B cell (primary cell): Measurements from ENCODE around the gene RSPH9. TPM values are rescaled to one million over a fixed set of nuclear protein-coding genes. Genes with fewer than 3 reads are reported as not detected.

Source experiments
- ATAC-seq: fragments of 200-7000 bp; cut with Tn5 transposase; one replicate; pipeline ENCODE4 v1.10.0; 2021; ENCODE audit warnings: low read depth, mild to moderate bottlenecking, moderate number of reproducible peaks, moderate library complexity
- CTCF ChIA-PET: fragments of 350-600 bp; sonication (Branson Sonifier 250); formaldehyde crosslinking; loops from one replicate; lab custom pipeline; 2021; ENCODE audit warnings: antibody characterized with exemption, inconsistent platforms; lab: Charles Lee
- POLR2A ChIA-PET: fragments of 350-600 bp; sonication (Branson Sonifier 250); formaldehyde crosslinking; loops from one replicate; lab custom pipeline; 2021; ENCODE audit warnings: antibody characterized with exemption; lab: Charles Lee
- DNase-seq: peaks from one replicate; pipeline ENCODE4 v3.0.0; 2013
- H2AFZ ChIP-seq: 2 replicates; pipeline ENCODE4 v1.6.1; 2012; ENCODE audit warnings: mild to moderate bottlenecking, low read depth, low read length; ENCODE audit not compliant: insufficient read depth, poor library complexity, severe bottlenecking
- H3K27ac ChIP-seq, 2 donors: 1 replicate in 1 of 2; 2 replicates in 1 of 2; pipeline ENCODE4 v1.5.1; 2012 to 2013; ENCODE audit warnings: low read length in 2 of 2, mild to moderate bottlenecking in 2 of 2, moderate library complexity in 1 of 2
- H3K27me3 ChIP-seq, 4 experiments: fragments of 200-600 bp in 1 of 4; sonication (generic) in 1 of 4; replicated peaks in 1 of 4; 1 replicate in 2 of 4; 2 replicates in 2 of 4; pipeline versions ENCODE4 v1.6.1 to v1.7.0; 2013 to 2016; ENCODE audit warnings: low read length in 3 of 4, mild to moderate bottlenecking in 2 of 4, mixed read lengths in 1 of 4, moderate library complexity in 1 of 4; ENCODE audit not compliant: insufficient read depth in 4 of 4, control insufficient read depth in 3 of 4; ENCODE audit errors: control extremely low read depth in 1 of 4
- H3K36me3 ChIP-seq, 2 experiments: replicated peaks in 1 of 2; 1 replicate in 1 of 2; 2 replicates in 1 of 2; pipeline versions ENCODE4 v1.6.1 to v1.7.1; 2013; ENCODE audit warnings: low read length in 1 of 2; ENCODE audit not compliant: insufficient read depth in 2 of 2, control insufficient read depth in 1 of 2; ENCODE audit errors: control extremely low read depth in 1 of 2, extremely low read depth in 1 of 2
- H3K4me1 ChIP-seq, 2 donors: fragments of 200-600 bp in 1 of 2; sonication (generic) in 1 of 2; 1 replicate in 1 of 2; 2 replicates in 1 of 2; pipeline versions ENCODE4 v1.5.1 to v1.6.1; 2013 to 2017; ENCODE audit warnings: low read length in 2 of 2; ENCODE audit not compliant: control insufficient read depth in 2 of 2, insufficient read depth in 2 of 2
- H3K4me2 ChIP-seq: replicated peaks from 2 replicates; pipeline ENCODE3; 2012; ENCODE audit warnings: mild to moderate bottlenecking, low read depth, low read length; ENCODE audit not compliant: poor library complexity, severe bottlenecking
- H3K4me3 ChIP-seq, 5 experiments: fragments of 200-600 bp in 1 of 5; sonication (generic) in 1 of 5; 1 replicate in 3 of 5; 2 replicates in 2 of 5; pipeline versions ENCODE4 v1.5.1 to v1.7.0; 2011 to 2016; ENCODE audit warnings: low read length in 4 of 5, mild to moderate bottlenecking in 4 of 5, low read depth in 2 of 5, control low read depth in 1 of 5, moderate library complexity in 1 of 5; ENCODE audit not compliant: insufficient read depth in 1 of 5; ENCODE audit errors: control extremely low read depth in 1 of 5, extremely low read depth in 1 of 5
- H3K79me2 ChIP-seq: fragments of 200-600 bp; sonication (generic); one replicate; pipeline ENCODE4 v1.6.0; 2016; ENCODE audit warnings: low read length; ENCODE audit not compliant: control insufficient read depth, insufficient read depth
- H3K9ac ChIP-seq: fragments of 200-600 bp; sonication (generic); 2 replicates; pipeline ENCODE4 v1.6.1; 2017; ENCODE audit warnings: mild to moderate bottlenecking, low read length, moderate library complexity
- H3K9me3 ChIP-seq, 3 donors: one replicate each; pipeline versions ENCODE4 v1.6.1 to v1.7.1; 2013; ENCODE audit warnings: low read length in 2 of 3; ENCODE audit not compliant: control insufficient read depth in 2 of 3, insufficient read depth in 1 of 3; ENCODE audit errors: control extremely low read depth in 1 of 3
- H4K20me1 ChIP-seq: 2 replicates; pipeline ENCODE4 v1.6.0; 2012; ENCODE audit warnings: mild to moderate bottlenecking, low read length; ENCODE audit not compliant: insufficient read depth, control insufficient read depth, poor library complexity, severe bottlenecking
- H3K27ac Mint-ChIP-seq: one replicate; pipeline ENCODE4 v1.8.0; 2021; ENCODE audit warnings: mixed read lengths
- H3K27me3 Mint-ChIP-seq: one replicate; pipeline ENCODE4 v1.8.0; 2021; ENCODE audit warnings: mixed read lengths
- H3K4me1 Mint-ChIP-seq: one replicate; pipeline ENCODE4 v1.8.0; 2021; ENCODE audit warnings: mixed read lengths
- H3K4me3 Mint-ChIP-seq: one replicate; pipeline ENCODE4 v1.8.0; 2021; ENCODE audit warnings: mixed read lengths
- H3K9me3 Mint-ChIP-seq: one replicate; pipeline ENCODE4 v1.8.0; 2022; ENCODE audit warnings: mixed read lengths; ENCODE audit not compliant: insufficient read depth
- CTCF ChIP-seq: fragments of 200-600 bp; IDR thresholded peaks from one replicate; pipeline ENCODE4 v1.8.0; 2022; ENCODE audit warnings: antibody characterized with exemption, mild to moderate bottlenecking
- EZH2 ChIP-seq: IDR thresholded peaks from 2 replicates; pipeline ENCODE4 v1.6.1; 2012; ENCODE audit warnings: borderline replicate concordance, low read depth, mild to moderate bottlenecking, moderate library complexity, low read length; ENCODE audit not compliant: insufficient read depth, poor library complexity, severe bottlenecking
- WGBS: methylation state at CpG from one replicate; pipeline ENCODE4 v1.1.5; 2013; ENCODE audit warnings: missing lambda C conversion rate; ENCODE audit not compliant: insufficient coverage; 5-methylcytosine and 5-hydroxymethylcytosine counted together
- intact Hi-C: fragments of 100-400 bp; cut with micrococcal nuclease; formaldehyde crosslinking; loops from one replicate; pipeline ENCODE4 v1.10.0; 2022
- polyA plus RNA-seq: library from polyadenylated mRNA; depleted of rRNA; stranded (reverse); fragments of >200 nt; gene quantifications from 2 replicates; pipeline ENCODE4 v1.2.3, GENCODE V29; 2012
- total RNA-seq, 2 donors: library from RNA; stranded (reverse); fragments of 120-200 nt in 1 of 2; gene quantifications; 1 replicate in 1 of 2; 2 replicates in 1 of 2; pipeline versions ENCODE4 v1.2.3 to v1.2.4, GENCODE V29; 2013 to 2022

Gene RSPH9
- total and polyA plus RNA-seq, 2 donors (not counting 1 experiment from before 2014, with no cell fraction given), result 0.04 TPM; not detected in 1

- ChIA-PET CTCF (interaction anchor here (0.9 to 2.6 kb wide), 9 partner anchors 9 to 446 kb away, joined by 3 to 10 read pairs (median 4); partner anchors contain the start of genes MRPS18A and VEGFA), POLR2A (interaction anchor here (0.8 to 0.9 kb wide), 2 partner anchors 9 to 16 kb away, joined by 4 to 5 read pairs; no protein-coding TSS in a partner anchor)
- DNase-seq (peak; percentile 67), ATAC-seq (peak; percentile 22)
- peak overlapping the region; percentile 74 for H3K4me3 Mint-ChIP-seq
- peak overlapping the region in 1 of 5 experiments; percentile 44 for H3K4me3 ChIP-seq
- no peaks in the 10 kb centered on the region for H3K9me3 ChIP-seq
- H4K20me1 ChIP-seq, result no peaks in the 10 kb centered on the region
- peaks cover 46 to 60% of the 10 kb centered on the region in 2 donors for H3K4me1 ChIP-seq
- peaks cover 0 to 9% (median 0%) of the 10 kb centered on the region in 4 experiments for H3K27me3 ChIP-seq
- H3K9ac ChIP-seq, result peak overlapping the region; percentile 31
- no peaks in the 10 kb centered on the region for H3K9me3 Mint-ChIP-seq
- TF ChIP-seq EZH2 (no peak), CTCF (no peak)
- peak overlapping the region; percentile 87 for H3K27ac Mint-ChIP-seq
- H3K27me3 Mint-ChIP-seq, result peaks cover 7% of the 10 kb centered on the region
- no peak overlapping the region for H2AFZ ChIP-seq
- H3K27ac ChIP-seq, result peak overlapping the region; percentile 50 to 52
- H3K79me2 ChIP-seq, result no peaks in the 10 kb centered on the region
- no peaks in the 10 kb centered on the region for H3K36me3 ChIP-seq
- WGBS, result 28% methylated on average over 3 of the region's 3 CpGs
- intact Hi-C loops, result loop anchor here (1.0 to 2.0 kb wide), 2 partner anchors 8 to 19 kb away; partner anchors contain the start of gene MRPS18A
- H3K4me2 ChIP-seq, result peak overlapping the region; percentile 60
- peaks cover 53% of the 10 kb centered on the region for H3K4me1 Mint-ChIP-seq
These were observed 61.2 kb downstream of the RSPH9 start for GRCh38 chr6:43705996-43706395.

- Histone ChIP-seq H3K27me3 (peaks cover 0 to 9% (median 0%) of the 10 kb centered on the region in 4 experiments), H3K4me1 (peaks cover 46 to 60% of the 10 kb centered on the region in 2 donors), H3K79me2 (no peaks in the 10 kb centered on the region), H3K9me3 (no peaks in the 10 kb centered on the region), H3K36me3 (no peaks in the 10 kb centered on the region), H3K4me2 (peak overlapping the region; percentile 60), H4K20me1 (no peaks in the 10 kb centered on the region), H3K27ac (peak overlapping the region; percentile 50 to 52), H2AFZ (no peak overlapping the region), H3K9ac (no peak overlapping the region), H3K4me3 (no peak overlapping the region)
- H3K4me3 Mint-ChIP-seq, result peak overlapping the region; percentile 74
- CTCF ChIA-PET, result interaction anchor here (0.7 to 2.6 kb wide), 8 partner anchors 8 to 445 kb away, joined by 3 to 10 read pairs (median 4); partner anchors contain the start of genes MRPS18A and VEGFA
- peak overlapping the region; percentile 87 for H3K27ac Mint-ChIP-seq
- TF ChIP-seq EZH2, result no peak
- TF ChIP-seq CTCF, result no peak
- H3K4me1 Mint-ChIP-seq, result peaks cover 56% of the 10 kb centered on the region
- no peak for ATAC-seq
- H3K27me3 Mint-ChIP-seq, result peaks cover 3% of the 10 kb centered on the region
- 76% methylated on average over 8 of the region's 8 CpGs for WGBS
- no peaks in the 10 kb centered on the region for H3K9me3 Mint-ChIP-seq
- intact Hi-C loops, result loop anchor here (1.0 kb wide), 1 partner anchor 8 kb away; no protein-coding TSS in a partner anchor
- POLR2A ChIA-PET, result no interaction called here
- DNase-seq, result no peak
These were observed 62.0 kb downstream of the RSPH9 start for GRCh38 chr6:43706788-43707187.
